Mesothelial cell of epicardium (in vitro differentiated cells): Measurements from ENCODE around the gene MORC3. TPM values are rescaled to one million over a fixed set of nuclear protein-coding genes. Genes with fewer than 3 reads are reported as not detected.
"Not testable (repeated sequence)": the region's sequence is repeated elsewhere in the genome, so short reads cannot be mapped to it uniquely, and the experiment has no call there.

Experiments used
- DNase-seq, 2 experiments: peaks; one replicate each; pipeline ENCODE4 v3.0.0; 2021; ENCODE audit warnings: low spot score in 2 of 2; ENCODE audit not compliant: unreplicated experiment in 2 of 2
- H3K27ac Mint-ChIP-seq: 2 replicates; pipeline ENCODE4 v1.8.0; 2021; ENCODE audit warnings: mixed read lengths
- H3K27me3 Mint-ChIP-seq: 2 replicates; pipeline ENCODE4 v1.8.0; 2021; ENCODE audit warnings: low read depth, mixed read lengths
- H3K36me3 Mint-ChIP-seq: 2 replicates; pipeline ENCODE4 v1.8.0; 2021; ENCODE audit warnings: mixed read lengths
- H3K4me1 Mint-ChIP-seq: 2 replicates; pipeline ENCODE4 v1.8.0; 2021; ENCODE audit warnings: mixed read lengths
- H3K4me3 Mint-ChIP-seq: 2 replicates; pipeline ENCODE4 v1.8.0; 2021; ENCODE audit warnings: mild to moderate bottlenecking, moderate library complexity, mixed read lengths
- H3K9me3 Mint-ChIP-seq: 2 replicates; pipeline ENCODE4 v1.8.0; 2021; ENCODE audit warnings: mixed read lengths
- total RNA-seq: library from RNA; stranded (reverse); gene quantifications from 3 replicates; pipeline ENCODE4 v1.2.1, GENCODE V29; 2021
- TF ChIP-seq, protein P1 (sequence below): fragments of 200-600 bp; sonication (generic); IDR thresholded peaks from one replicate; pipeline ENCODE4 v1.5.0; 2021; ENCODE audit warnings: antibody characterized with exemption; ENCODE audit not compliant: unreplicated experiment

Gene MORC3
- total RNA-seq, 1 donor from 2014 or later: 35.2 TPM

DNA sequence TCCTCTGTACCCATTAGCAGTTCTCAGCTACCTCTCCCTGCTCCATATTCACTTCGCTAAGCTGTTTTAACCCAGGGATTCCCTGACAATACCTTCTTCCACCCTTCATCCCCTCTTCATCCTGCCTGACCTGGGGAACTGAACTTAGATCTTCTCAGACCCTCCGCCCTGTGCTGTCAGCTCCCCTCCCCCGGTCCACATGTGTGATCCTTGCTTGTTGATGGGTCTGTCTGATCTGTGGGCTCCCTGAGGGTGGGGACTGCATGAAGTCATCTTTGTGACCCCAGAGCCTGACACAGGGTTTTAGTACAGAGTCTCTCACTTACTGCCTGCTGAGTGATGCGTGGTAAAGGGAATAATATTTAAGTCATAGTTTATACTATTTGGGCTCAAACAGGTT lies 77.0 kb downstream of the MORC3 start:
- no peaks in the 10 kb centered on the region for H3K9me3 Mint-ChIP-seq
- peaks cover 30% of the 10 kb centered on the region for H3K36me3 Mint-ChIP-seq
- TF ChIP-seq, protein P1, sequence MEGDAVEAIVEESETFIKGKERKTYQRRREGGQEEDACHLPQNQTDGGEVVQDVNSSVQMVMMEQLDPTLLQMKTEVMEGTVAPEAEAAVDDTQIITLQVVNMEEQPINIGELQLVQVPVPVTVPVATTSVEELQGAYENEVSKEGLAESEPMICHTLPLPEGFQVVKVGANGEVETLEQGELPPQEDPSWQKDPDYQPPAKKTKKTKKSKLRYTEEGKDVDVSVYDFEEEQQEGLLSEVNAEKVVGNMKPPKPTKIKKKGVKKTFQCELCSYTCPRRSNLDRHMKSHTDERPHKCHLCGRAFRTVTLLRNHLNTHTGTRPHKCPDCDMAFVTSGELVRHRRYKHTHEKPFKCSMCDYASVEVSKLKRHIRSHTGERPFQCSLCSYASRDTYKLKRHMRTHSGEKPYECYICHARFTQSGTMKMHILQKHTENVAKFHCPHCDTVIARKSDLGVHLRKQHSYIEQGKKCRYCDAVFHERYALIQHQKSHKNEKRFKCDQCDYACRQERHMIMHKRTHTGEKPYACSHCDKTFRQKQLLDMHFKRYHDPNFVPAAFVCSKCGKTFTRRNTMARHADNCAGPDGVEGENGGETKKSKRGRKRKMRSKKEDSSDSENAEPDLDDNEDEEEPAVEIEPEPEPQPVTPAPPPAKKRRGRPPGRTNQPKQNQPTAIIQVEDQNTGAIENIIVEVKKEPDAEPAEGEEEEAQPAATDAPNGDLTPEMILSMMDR: no peak
- H3K4me3 Mint-ChIP-seq: no peak overlapping the region
- H3K27ac Mint-ChIP-seq: no peak overlapping the region
- H3K4me1 Mint-ChIP-seq: no peaks in the 10 kb centered on the region
- H3K27me3 Mint-ChIP-seq: no peaks in the 10 kb centered on the region
- DNase-seq: no peak

DNA sequence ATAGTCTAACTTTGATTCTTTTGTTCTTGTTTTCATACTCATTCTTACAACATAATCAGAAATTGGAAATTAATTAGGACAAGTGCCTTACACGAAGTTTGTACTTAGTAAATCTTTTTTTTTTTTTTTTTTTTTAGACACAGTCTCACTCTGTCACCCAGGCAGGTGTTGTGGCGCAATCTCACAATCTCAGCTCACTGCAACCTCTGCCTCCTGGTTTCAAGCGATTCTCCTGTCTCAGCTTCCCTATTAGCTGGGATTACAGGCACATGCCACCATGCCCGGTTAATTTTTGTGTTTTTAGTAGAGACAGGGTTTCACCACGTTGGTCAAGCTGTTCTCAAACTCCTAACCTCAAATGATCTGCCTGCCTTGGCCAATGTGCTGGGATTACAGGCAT lies 77.6 kb downstream of the MORC3 start:
- DNase-seq: no peak
- H3K4me3 Mint-ChIP-seq: no peak overlapping the region
- H3K4me1 Mint-ChIP-seq: no peaks in the 10 kb centered on the region
- H3K27ac Mint-ChIP-seq: no peak overlapping the region
- no peaks in the 10 kb centered on the region for H3K9me3 Mint-ChIP-seq
- peaks cover 26% of the 10 kb centered on the region for H3K36me3 Mint-ChIP-seq
- no peaks in the 10 kb centered on the region for H3K27me3 Mint-ChIP-seq
- TF ChIP-seq, protein P1: no peak

DNA sequence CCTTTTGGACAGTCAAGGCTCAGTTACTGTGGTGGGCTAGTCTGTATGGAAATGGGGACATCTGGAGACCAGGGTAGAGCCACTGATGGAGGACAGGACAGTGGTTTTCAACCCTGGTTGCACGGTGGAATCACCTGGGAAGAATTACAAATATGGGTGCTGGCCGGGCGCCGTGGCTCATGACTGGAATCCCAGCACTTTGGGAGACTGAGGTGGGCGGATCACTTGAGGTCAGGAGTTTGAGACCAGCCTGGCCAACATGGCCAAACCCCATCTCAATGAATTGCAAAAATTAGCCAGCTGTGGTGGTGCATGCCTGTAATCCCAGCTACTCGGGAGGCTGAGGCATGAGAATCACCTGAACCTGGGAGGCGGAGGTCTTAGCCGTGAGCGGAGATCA lies 79.7 kb downstream of the MORC3 start:
- not testable (repeated sequence) for H3K4me3 Mint-ChIP-seq, H3K4me1 Mint-ChIP-seq, H3K27me3 Mint-ChIP-seq, H3K27ac Mint-ChIP-seq, DNase-seq, H3K9me3 Mint-ChIP-seq
- peaks cover 19% of the 10 kb centered on the region for H3K36me3 Mint-ChIP-seq

DNA sequence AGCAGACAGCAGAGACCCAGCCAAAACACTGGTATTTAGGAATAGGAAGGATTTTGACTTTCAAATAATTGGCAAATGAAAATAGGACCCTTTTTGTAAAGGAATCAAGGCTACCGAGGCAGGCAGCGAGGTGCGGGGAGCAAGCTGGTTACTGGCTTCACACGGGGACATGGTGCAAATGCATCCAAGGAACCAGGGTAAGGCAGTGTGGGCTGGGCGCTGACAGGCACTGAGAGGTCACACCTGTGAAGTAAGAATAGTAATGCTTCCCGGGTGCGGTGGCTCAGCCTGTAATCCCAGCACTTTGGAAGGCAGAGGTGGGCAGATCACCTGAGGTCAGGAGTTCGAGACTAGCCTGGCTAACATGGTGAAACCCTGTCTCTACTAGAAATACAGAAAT lies 80.7 kb downstream of the MORC3 start:
- Mint-ChIP-seq H3K36me3 (peaks cover 19% of the 10 kb centered on the region), H3K27ac (no peak overlapping the region), H3K4me1 (no peaks in the 10 kb centered on the region), H3K9me3 (no peaks in the 10 kb centered on the region), H3K27me3 (no peaks in the 10 kb centered on the region), H3K4me3 (no peak overlapping the region)
- DNase-seq: no peak
- TF ChIP-seq, protein P1: no peak

DNA sequence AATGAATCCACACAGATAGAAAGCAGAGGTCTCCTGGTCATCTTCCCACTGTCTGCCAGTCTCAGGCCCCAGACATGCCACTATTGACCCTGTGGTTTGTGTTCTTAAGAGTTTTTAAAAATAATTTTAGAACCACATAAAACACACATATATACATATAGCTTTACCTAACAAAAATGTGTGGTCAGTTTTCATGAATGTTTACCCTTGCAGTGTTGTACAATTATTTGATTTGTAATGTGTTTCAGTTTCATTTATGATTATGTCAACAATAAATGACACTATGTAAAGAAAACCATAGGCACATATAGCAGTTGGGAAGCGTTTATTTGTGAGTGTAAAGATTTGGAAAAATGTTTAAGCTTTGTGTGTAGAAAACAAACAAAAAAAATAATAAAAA lies 82.3 kb downstream of the MORC3 start:
- H3K4me3 Mint-ChIP-seq: no peak overlapping the region
- H3K36me3 Mint-ChIP-seq: peaks cover 17% of the 10 kb centered on the region
- H3K4me1 Mint-ChIP-seq: no peaks in the 10 kb centered on the region
- TF ChIP-seq, protein P1: no peak
- no peaks in the 10 kb centered on the region for H3K9me3 Mint-ChIP-seq
- H3K27ac Mint-ChIP-seq: no peak overlapping the region
- no peaks in the 10 kb centered on the region for H3K27me3 Mint-ChIP-seq
- DNase-seq: no peak

DNA sequence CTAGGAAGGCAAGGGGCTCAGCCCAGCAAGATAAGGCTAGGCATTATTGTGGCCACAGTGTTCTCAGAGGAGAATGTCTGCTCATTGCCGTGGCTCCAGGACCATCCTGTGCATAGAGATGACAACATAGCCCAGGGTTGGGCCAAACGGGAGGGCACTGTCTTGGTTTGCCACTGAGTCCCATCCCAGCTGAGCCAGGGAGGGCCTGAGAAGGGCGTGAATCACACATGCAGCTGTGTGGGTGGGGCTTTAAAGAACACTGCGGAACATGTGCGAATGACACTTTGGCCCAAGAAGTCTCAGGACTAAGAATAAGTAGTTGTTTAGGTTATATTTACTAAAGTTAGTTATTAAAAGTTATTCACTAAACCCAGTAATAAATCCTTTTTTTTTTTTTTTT lies 83.7 kb downstream of the MORC3 start:
- H3K36me3 Mint-ChIP-seq: peaks cover 20% of the 10 kb centered on the region
- TF ChIP-seq, protein P1: no peak
- no peak for DNase-seq

More for the DNA sequence above, 83.7 kb downstream of the MORC3 start:
- Mint-ChIP-seq H3K27ac (no peak overlapping the region), H3K9me3 (no peaks in the 10 kb centered on the region), H3K4me3 (no peak overlapping the region), H3K27me3 (no peaks in the 10 kb centered on the region), H3K4me1 (peaks cover 7% of the 10 kb centered on the region)
